Fibroblast of peridontal ligament (primary cell): Measurements from ENCODE around the gene RHOXF2.

Experiments used
- DNase-seq: peaks from one replicate; pipeline ENCODE4 v3.0.0-alpha.2; 2010; ENCODE audit errors: extremely low read depth

The RHOXF2 gene

DNA sequence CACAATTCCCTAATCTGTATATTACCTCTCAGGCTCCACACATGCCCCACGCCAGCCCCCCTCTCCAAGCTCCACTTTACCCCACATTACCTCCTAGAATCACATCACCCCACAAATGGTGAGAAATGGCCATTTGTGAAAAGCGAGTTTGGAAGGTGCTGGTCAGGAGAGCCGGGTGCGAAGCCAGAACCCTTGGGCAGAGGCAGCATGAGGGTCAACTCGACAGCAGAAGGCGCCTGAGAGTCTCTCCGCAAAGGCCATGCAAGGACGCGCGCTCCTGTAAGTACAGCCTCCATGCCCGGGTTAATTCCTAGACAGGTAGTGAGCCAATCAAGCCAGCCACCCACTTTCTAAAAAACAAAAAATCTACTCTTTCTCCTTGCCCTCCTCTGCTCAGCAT is 42.4 kb downstream of the RHOXF2 start:
- DNase-seq, result no peak

DNA sequence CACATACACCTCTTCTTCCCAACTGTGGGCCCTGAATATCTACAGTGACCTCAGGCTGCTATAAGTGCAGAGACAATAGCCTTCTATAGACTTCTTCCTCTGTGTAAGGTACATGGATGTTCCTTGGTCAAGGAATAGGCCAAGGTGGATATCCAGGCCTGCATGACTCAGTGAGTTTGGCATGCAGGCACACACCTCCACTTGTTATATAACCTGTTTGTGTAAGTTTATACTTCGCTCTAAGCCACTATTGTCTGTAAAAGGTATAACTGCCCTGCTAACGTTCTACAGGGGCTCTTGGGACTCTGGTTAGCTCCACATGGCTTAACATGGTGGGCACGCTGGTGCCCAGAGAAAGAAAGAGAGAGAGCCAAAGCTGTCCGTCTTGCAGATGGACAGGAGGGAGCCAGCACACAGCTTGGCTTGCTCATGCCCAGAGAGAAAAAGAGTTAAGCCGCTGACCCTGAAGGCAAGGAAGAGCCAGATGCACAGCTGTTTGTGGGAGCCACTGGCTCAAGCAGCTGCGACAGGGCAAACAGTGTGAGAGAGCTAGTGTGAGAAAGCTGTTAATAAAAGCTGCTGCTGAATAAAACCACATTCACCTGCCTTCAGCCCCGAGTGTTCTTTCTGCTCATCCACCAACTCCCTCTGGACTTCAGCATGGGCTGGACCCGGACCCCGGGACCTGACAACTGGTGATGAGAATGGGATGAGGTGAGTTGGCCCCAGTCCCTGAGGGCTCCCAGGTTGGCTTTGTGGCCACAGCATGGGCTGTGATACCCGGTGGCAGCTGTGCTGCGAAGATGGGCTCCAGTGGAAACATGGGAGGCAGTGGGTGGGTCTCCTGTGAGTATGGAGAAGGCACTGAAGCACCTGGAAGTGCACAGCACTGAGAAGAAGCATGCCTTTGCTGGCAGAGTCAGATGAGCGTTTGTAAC is 47.7 kb downstream of the RHOXF2 start:
- DNase-seq, result no peak

DNA sequence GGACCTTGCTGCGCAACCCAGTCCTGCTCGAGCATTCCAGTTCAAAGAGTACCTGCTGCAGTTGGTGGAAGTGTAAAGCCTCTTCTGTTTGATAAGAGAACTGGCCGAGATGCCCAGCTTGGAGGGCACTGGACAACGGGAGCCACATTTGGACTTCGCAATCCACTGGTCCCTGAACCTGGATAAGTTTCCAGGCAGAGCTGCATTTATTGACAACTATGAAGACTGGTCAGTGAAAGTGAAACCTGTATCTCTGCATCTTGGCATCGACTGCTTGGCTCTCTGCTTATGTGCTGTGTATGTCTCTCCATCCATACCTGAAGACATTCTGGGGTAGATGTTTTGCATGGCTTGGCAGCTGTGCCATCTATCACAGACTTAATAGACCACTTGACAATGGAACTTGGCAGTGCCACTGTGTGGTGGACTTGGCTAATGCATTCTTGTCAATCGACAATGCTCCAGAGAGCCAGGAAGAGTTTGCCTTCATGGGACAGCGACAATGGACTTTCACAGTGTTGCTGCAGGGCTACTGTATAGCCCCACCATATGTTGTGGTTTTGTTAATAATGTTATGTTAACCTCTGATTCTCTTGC is 48.7 kb downstream of the RHOXF2 start:
- DNase-seq, result no peak

DNA sequence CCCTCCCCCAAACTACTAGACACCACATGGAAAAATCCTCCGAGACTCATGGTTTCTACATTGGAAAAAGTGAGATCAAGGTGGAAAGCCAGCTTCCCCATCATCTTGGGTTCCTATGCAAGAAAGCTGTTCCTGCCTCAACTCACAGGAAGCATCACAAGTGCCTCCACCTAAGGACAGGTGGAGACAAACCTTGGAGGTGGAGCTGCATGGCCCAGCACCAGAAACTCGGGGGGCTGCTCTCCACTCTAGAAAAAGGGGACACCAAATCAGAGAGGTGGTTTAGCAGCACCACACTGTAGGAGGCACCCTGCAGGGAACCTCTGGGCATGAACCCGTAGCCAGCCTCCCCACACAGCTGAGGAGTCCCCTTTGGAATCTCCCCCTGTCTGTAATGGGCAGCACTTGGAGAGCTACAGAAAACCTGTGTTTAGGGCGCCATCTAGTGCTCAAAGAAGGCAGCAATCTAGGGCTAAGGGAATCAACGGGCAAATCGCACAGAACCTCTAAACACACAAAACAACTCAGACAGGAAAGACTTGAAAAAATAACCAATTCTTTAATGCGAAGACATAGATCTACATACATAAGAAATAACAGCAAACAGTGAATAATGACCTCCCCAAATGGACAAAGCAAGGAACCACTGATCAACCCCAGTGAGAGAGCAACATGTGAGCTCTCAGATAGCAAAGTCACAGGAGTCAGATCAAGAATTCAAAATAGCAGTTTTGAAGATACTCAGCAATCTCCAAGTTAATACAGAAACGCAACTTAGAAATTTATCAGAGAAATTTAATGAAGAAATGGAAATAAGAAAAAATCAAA is 55.2 kb downstream of the RHOXF2 start:
- peak; percentile 62 for DNase-seq
